Ovary (tissue), 3 donors: ENCODE data around the gene STARD9.

ENCODE experiments used
- CTCF ChIP-seq, 3 donors: fragments of 450-650 bp in 2 of 3; fragments of 200-600 bp in 1 of 3; IDR thresholded peaks; one replicate each; pipeline versions ENCODE4 v1.5.1 to v1.8.0; 2016 to 2022; ENCODE audit warnings: antibody characterized with exemption in 3 of 3, mild to moderate bottlenecking in 1 of 3
- POLR2A ChIP-seq: fragments of 450-650 bp; IDR thresholded peaks from one replicate; pipeline ENCODE4 v1.6.1; 2017; ENCODE audit warnings: antibody characterized with exemption, mild to moderate bottlenecking, moderate library complexity
- donor health status: DM: no; HTN: no; CAD: no.

GRCh38 chr15:42612367-42612912, 37.0 kb downstream of the STARD9 start:
- TF ChIP-seq CTCF (IDR thresholded peaks at IDR 0.05) (no peak), POLR2A (no peak)
